AG10803 (cell line): Measurements from ENCODE around the gene SLFN13.
A peak's percentile ranks its signal among the peaks of the same experiment; 100 is the strongest.

ENCODE experiments used
- DNase-seq: peaks from one replicate; pipeline ENCODE4 v3.0.0; 2010; ENCODE audit warnings: low read depth
- H3K4me3 ChIP-seq: 2 replicates; pipeline ENCODE4 v1.5.1; 2011; ENCODE audit warnings: mild to moderate bottlenecking, low read length, control low read depth
- TF ChIP-seq, protein P1 (sequence below): conservative IDR thresholded peaks from 2 replicates; pipeline ENCODE4 v1.5.1; 2011; ENCODE audit warnings: mild to moderate bottlenecking, low read length, control low read depth, inconsistent platforms

SLFN13 gene

DNA sequence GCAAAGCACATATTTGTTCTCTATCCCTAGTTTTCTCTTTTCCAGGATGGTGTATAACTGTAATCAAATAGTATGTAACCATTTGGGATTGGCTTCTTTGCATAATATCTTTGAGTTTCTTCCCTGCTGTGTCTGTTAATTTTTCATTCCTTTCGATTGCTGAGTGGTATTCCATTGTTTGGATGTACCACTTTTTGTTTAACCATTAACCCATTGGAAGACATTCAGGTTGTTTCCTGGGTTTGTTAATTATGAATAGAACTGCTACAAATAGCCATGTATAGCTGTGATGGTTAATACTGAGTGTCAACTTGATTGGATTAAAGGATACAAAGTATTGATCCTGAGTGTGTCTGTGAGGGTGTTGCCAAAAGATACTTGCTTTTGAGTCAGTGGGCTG is 4.6 kb upstream of the SLFN13 start:
- TF ChIP-seq, protein P1, sequence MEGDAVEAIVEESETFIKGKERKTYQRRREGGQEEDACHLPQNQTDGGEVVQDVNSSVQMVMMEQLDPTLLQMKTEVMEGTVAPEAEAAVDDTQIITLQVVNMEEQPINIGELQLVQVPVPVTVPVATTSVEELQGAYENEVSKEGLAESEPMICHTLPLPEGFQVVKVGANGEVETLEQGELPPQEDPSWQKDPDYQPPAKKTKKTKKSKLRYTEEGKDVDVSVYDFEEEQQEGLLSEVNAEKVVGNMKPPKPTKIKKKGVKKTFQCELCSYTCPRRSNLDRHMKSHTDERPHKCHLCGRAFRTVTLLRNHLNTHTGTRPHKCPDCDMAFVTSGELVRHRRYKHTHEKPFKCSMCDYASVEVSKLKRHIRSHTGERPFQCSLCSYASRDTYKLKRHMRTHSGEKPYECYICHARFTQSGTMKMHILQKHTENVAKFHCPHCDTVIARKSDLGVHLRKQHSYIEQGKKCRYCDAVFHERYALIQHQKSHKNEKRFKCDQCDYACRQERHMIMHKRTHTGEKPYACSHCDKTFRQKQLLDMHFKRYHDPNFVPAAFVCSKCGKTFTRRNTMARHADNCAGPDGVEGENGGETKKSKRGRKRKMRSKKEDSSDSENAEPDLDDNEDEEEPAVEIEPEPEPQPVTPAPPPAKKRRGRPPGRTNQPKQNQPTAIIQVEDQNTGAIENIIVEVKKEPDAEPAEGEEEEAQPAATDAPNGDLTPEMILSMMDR = no peak
- DNase-seq = no peak
- H3K4me3 ChIP-seq = no peak overlapping the region

DNA sequence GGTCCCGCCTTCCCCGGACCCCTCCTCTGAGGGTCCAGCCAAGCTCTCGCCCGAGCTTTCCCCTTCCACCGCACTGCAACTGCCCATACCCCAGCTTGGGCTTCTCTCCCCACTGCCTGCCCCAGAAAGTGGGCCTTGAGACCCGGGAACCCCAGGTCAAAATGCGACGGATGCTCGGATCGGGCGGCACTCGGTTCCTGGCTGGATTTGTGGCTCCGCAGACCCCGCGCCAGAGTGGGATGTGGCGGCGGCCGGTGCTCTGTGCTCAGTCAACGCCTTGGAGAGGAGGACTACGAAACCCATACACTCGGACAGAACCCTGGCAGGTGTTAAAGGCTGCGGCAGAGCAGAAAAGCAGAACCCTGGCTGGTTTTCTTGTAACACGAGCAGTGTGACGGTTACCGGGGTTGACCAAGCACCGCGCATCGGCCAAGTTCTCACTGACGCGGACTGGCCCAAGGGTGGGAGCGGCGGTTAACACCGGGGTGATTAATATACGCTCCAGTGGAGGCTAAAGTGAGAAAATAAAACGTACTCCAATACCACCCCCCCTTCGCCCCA is 885 bp upstream of the SLFN13 start:
- TF ChIP-seq, protein P1 = no peak
- no peak for DNase-seq
- no peak overlapping the region for H3K4me3 ChIP-seq

DNA sequence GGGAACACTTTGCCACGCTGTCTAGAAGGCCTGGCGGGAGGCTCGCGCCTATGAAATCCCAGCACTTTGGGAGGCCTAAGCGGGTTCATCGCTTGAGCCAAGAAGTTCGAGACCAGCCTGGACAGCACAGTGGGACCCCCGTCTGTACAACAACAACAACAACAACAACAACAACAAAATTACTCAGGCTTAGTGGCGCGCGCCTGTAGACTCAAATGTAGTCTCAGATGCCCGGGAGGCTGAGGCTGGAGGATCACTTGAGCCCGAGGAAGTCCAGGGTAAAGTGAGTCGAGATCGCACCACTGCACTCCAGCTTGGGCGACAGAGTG is 297 bp upstream of the SLFN13 start:
- peak overlapping the region; percentile 53 for H3K4me3 ChIP-seq
- no peak for DNase-seq
- TF ChIP-seq, protein P1 = no peak

DNA sequence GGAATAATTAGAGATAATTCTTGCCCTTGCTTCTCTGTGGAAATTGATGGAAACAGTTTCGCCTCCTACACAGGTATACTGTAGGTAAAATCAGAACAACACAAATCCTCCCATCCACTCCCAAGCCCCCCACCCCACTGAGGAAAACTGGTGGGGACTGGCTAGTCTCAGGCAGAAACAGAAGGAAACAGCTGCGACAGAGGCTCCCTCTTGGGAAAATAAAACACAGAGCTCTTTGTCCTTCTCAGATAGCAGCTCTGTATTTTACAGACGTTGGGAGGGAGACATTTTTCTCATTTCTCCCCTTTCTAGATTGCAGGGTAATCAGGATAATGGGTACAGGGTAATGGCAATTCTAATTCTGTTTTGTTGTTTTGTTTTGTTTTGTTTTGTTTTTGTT is 1.1 kb downstream of the SLFN13 start:
- H3K4me3 ChIP-seq = no peak overlapping the region
- no peak for DNase-seq
- TF ChIP-seq, protein P1 = no peak

DNA sequence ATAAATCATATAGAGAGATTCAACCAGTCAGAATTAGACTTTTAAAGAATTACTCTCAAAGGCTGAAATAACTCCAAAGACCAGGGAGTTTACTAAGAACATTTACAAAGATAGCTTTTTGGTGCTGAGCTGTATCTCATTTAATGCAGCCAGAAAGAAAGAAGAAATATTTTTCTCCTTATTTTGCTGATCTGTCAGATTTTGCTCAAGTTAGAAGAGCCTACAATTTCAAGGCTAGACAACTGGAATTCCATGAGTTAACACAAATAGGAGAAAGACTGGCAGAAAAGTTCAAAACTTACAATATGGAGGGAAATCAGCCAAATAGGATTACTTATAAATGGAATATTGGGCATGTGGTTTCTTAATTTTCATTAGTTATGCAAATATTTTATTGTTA is 10.1 kb downstream of the SLFN13 start:
- TF ChIP-seq, protein P1 = no peak
- H3K4me3 ChIP-seq = no peak overlapping the region
- no peak for DNase-seq

DNA sequence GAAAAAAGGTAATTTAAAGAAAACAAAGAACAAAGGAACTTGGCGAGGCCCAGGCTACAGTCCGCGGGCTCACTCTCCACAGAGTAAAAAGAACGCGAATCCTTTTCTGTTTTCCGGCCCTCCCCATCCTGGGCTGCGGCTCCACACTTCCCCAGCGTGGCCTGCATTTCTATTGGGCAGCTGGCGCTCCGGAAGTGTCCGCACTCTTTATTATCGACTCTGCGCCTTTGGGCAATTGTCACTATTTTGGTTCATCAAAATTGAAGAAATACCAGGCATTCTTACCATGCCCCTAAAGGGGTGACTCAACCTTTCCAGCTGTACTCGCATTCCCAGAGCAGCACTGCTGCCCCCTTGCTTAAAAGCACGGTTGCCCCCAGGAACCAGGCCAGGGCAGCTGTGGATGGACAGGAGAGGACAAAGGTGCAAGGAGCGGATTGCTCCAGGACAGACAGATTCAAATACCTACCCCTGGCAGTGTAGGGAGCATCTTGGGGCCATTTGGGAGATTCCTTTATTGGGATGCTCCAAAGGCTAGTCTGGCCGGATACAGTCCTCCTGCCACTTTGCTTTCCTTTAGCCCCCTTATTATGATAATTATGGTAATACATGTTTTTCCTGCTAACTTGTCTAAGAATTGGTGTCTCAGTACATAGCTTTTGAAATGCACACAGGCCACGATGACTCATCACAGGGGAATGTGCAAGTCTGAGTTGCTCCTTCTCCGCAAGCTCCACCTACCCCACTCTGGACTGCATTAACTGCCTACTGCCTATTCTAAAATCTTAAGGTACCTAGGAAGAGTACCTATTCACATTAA is 15.3 kb downstream of the SLFN13 start:
- TF ChIP-seq, protein P1 = peak; percentile 54
- DNase-seq = peak; percentile 99
- peak overlapping the region; percentile 90 for H3K4me3 ChIP-seq
